ENCODE results near the gene EPB41L4B. TPM values are rescaled to one million over a fixed set of nuclear protein-coding genes. Genes with fewer than 3 reads are reported as not detected.

The EPB41L4B gene
- total and polyA plus RNA-seq, 2 of the 13 experiments (the other 11 are each of a cell fraction or from before 2014, with no cell fraction given), result 17.6 to 22.1 TPM

DNA sequence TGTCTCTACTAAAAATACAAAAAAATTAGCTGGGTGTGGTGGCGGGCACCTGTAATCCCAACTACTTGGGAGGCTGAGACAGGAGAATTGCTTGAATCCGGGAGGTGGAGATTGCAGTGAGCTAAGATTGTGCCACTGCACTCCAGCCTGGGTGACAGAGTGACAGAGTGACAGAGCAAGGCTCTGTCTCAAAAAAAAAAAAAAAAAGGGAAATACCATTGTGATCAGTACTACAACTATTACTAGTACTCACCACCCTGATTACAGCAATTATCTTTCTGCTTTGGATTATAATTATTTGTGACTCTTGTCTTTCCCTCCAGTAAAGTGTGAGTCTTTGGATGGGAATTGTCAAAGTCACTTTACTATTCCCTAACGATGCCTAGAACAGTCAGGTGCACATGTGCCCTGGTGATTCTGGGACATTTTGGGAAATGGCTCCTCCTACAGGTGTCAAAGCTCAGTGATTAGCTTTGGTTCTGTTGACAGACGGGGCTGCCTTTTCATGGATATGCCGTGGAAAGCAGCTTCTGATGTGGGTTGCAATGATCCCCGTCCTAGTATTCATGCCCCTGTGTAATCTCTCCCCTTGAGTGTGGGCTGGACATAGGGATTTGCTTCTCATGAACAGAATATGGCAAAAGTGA is 122.0 kb downstream of the EPB41L4B start:
- no peak overlapping the region for H3K4me3 ChIP-seq (replicated peaks in 1 of 3; ENCODE audit: insufficient read depth in 1 of 3, low read depth in 2 of 3, low read length in 3 of 3)
- no peak for DNase-seq (ENCODE audit: low spot score)
- in situ Hi-C loops (cut with HindIII; ENCODE audit: extremely low pct_ligation_motif_present, low pct_unique_long_range_greater_than_20kb), result loop anchor here (25.0 kb wide), 1 partner anchor 313 kb away; no protein-coding TSS in a partner anchor
- 33% methylated on average over 6 of the region's 6 CpGs for WGBS (ENCODE audit: low lambda C conversion rate)
- ChIA-PET CTCF (ENCODE audit: low intra/inter-chr PET ratio, low total read pairs) (no interaction called here), POLR2A (no interaction called here)
- H3K27me3 ChIP-seq (ENCODE audit: control insufficient read depth in 1 of 2, insufficient read depth in 2 of 2, low read length in 2 of 2), result 0 out of 5 replicates have a peak, but pooled peaks cover 0 to 2% of the 10 kb centered on the region in 2 experiments
- H3K79me2 ChIP-seq (ENCODE audit: insufficient read depth, low read length), result no peaks in the 10 kb centered on the region
- no peaks in the 10 kb centered on the region for H3K9me3 ChIP-seq (ENCODE audit: low read length)
- TF ChIP-seq ZSCAN21 (CRISPR knock-in tag; IDR thresholded peaks at IDR 0.05; ENCODE audit: borderline replicate concordance), result no peak
- TF ChIP-seq, protein P1, sequence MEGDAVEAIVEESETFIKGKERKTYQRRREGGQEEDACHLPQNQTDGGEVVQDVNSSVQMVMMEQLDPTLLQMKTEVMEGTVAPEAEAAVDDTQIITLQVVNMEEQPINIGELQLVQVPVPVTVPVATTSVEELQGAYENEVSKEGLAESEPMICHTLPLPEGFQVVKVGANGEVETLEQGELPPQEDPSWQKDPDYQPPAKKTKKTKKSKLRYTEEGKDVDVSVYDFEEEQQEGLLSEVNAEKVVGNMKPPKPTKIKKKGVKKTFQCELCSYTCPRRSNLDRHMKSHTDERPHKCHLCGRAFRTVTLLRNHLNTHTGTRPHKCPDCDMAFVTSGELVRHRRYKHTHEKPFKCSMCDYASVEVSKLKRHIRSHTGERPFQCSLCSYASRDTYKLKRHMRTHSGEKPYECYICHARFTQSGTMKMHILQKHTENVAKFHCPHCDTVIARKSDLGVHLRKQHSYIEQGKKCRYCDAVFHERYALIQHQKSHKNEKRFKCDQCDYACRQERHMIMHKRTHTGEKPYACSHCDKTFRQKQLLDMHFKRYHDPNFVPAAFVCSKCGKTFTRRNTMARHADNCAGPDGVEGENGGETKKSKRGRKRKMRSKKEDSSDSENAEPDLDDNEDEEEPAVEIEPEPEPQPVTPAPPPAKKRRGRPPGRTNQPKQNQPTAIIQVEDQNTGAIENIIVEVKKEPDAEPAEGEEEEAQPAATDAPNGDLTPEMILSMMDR (CRISPR knock-in tag; IDR thresholded peaks at IDR 0.05), result peak; percentile 62
- TF ChIP-seq STAG1 (CRISPR knock-in tag; IDR thresholded peaks at IDR 0.05), result peak; percentile 50
- TF ChIP-seq SPEN (CRISPR knock-in tag; IDR thresholded peaks at IDR 0.05; ENCODE audit: low read depth), result no peak
- TF ChIP-seq ZNF143 (CRISPR knock-in tag; IDR thresholded peaks at IDR 0.05), result 0 out of 2 replicates have a peak, but pooled peaks have one; percentile 19
- TF ChIP-seq, protein P2, sequence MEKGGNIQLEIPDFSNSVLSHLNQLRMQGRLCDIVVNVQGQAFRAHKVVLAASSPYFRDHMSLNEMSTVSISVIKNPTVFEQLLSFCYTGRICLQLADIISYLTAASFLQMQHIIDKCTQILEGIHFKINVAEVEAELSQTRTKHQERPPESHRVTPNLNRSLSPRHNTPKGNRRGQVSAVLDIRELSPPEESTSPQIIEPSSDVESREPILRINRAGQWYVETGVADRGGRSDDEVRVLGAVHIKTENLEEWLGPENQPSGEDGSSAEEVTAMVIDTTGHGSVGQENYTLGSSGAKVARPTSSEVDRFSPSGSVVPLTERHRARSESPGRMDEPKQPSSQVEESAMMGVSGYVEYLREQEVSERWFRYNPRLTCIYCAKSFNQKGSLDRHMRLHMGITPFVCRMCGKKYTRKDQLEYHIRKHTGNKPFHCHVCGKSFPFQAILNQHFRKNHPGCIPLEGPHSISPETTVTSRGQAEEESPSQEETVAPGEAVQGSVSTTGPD (CRISPR knock-in tag; IDR thresholded peaks at IDR 0.05), result no peak
- H2AFZ ChIP-seq (ENCODE audit: low read length), result no peak overlapping the region
- H3K4me2 ChIP-seq (ENCODE audit: low read depth, low read length), result no peak overlapping the region
- intact Hi-C loops (cut with micrococcal nuclease; ENCODE audit: unreplicated experiment), result no loop called here
- H4K20me1 ChIP-seq (ENCODE audit: insufficient read depth, low read length), result no peaks in the 10 kb centered on the region
- no peak overlapping the region for H3K27ac ChIP-seq (ENCODE audit: extremely low read length, insufficient read depth, low read length)
- no TSS peak for BruUV-seq (replicated peaks)
- H3K36me3 ChIP-seq (replicated peaks in 1 of 2; ENCODE audit: control insufficient read depth in 1 of 2, insufficient read depth in 2 of 2, low read length in 2 of 2), result no peaks in the 10 kb centered on the region
- no peaks in the 10 kb centered on the region for H3K4me1 ChIP-seq (ENCODE audit: insufficient read depth, low read length)
- no peak overlapping the region for H3K9ac ChIP-seq (ENCODE audit: insufficient read depth, low read depth, low read length)
- FAIRE-seq, result no peak
- peak; percentile 76 for ATAC-seq

Measured in HepG2 (cell line).